ENCODE data around the gene SH3BP4.

Gene SH3BP4

DNA sequence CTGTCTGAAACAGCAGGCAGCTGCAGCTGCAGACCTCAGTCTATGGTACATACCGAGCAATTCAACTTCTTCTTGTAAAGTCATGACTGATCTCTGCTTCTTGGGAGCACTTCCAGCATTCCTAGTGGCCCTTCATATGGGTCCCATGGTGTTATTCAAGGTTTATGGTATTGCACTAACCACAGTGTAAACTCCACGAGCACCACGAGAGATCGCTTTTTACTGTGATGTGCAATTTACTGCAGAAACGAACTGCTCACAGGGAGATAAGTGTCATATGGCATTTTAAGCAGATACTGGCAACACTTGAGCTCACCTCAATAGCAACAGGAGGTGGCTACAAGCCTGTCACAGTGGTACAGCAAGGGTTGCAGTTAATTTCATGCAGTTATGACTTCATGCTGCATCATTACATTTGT, 38.6 kb upstream of the SH3BP4 start:
- H3K4me3 ChIP-seq (ENCODE audit: low read depth, low read length) = no peak overlapping the region
- TF ChIP-seq, protein P1, sequence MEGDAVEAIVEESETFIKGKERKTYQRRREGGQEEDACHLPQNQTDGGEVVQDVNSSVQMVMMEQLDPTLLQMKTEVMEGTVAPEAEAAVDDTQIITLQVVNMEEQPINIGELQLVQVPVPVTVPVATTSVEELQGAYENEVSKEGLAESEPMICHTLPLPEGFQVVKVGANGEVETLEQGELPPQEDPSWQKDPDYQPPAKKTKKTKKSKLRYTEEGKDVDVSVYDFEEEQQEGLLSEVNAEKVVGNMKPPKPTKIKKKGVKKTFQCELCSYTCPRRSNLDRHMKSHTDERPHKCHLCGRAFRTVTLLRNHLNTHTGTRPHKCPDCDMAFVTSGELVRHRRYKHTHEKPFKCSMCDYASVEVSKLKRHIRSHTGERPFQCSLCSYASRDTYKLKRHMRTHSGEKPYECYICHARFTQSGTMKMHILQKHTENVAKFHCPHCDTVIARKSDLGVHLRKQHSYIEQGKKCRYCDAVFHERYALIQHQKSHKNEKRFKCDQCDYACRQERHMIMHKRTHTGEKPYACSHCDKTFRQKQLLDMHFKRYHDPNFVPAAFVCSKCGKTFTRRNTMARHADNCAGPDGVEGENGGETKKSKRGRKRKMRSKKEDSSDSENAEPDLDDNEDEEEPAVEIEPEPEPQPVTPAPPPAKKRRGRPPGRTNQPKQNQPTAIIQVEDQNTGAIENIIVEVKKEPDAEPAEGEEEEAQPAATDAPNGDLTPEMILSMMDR (IDR thresholded peaks at IDR 0.05; ENCODE audit: insufficient read depth, low read depth, low read length, missing control alignments) = no peak
- no peak for DNase-seq (ENCODE audit: low read depth)

DNA sequence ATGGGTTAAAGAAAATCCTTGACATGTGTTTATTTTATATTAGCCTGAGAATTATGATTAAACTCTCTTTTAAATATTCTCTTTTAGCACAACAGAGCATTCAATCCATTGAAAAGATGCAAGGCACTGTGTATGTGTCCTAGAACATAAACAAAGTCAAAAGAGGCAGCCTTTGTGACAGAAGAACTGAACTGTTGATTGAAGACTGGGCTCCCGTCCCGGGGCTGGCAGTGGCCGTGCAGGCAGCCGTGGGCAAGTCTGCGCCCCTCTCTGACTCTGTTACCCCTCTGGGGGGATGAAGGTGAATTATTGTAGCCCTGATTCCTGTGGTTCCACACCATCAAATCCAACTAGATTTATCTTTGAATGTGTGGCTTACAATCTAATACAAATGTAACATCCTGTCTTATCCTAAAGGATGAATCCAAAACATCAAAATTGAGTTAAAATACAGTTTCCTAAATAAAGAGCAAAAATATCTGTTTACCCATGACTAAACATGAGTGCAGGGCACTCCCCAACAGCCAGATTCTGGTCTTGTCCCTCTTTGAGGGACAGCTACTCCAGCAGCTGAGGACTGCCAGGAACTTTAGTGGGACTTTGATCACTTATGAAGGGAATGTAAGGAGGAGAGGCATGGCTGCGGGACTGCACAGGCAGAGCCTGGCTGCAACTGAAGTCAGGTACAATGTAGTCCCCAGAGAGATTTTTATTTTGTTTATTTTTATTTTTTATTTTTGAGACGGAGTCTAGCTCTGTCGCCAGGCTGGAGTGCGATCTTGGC, 37.3 kb upstream of the SH3BP4 start:
- H3K4me3 ChIP-seq (ENCODE audit: low read depth, low read length) = no peak overlapping the region
- TF ChIP-seq, protein P1 (IDR thresholded peaks at IDR 0.05; ENCODE audit: insufficient read depth, low read depth, low read length, missing control alignments) = no peak
- DNase-seq (ENCODE audit: low read depth) = no peak

- TF ChIP-seq, protein P1 (IDR thresholded peaks at IDR 0.05; ENCODE audit: insufficient read depth, low read depth, low read length, missing control alignments) = no peak
- no peak overlapping the region for H3K4me3 ChIP-seq (ENCODE audit: low read depth, low read length)
- DNase-seq (ENCODE audit: low read depth) = no peak
These were observed 35.1 kb upstream of the SH3BP4 start for GRCh38 chr2:234916674-234917073.

DNA sequence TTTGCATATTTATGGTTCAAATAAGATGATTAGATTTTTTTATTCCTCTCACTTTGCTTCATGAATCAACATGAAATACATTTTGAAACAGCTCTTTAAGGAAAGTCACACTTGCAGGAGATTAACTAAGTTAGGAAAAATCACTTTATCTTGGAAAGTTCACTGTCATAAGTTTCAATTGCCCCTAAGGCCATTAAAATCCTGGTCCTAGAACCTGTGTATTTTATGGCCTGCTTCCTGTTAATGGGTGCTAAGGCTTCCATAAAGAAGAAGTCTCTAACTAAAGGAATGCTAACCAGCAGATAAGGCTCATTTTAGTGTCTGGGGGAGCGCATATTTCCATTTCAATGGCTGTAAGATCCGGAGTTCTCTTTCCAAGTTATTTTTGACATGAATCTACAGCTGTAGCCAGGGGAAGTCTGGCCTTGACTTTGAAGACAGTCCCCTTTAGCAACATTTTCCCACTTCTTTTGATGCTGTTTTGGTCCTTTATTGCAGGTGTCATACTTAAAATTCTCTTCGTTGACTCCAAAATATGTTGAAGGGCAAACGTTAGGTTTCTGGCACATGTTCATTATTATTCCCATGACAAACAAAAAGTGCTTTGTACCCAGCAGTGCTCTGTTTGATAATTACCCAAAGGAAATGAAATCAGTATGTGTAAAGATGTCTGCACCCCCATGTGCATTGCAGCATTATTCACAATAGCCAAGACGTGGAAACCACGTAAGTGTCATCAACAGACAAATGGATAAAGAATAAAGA, 34.4 kb upstream of the SH3BP4 start:
- DNase-seq (ENCODE audit: low read depth) = no peak
- no peak overlapping the region for H3K4me3 ChIP-seq (ENCODE audit: low read depth, low read length)
- TF ChIP-seq, protein P1 (IDR thresholded peaks at IDR 0.05; ENCODE audit: insufficient read depth, low read depth, low read length, missing control alignments) = no peak

DNA sequence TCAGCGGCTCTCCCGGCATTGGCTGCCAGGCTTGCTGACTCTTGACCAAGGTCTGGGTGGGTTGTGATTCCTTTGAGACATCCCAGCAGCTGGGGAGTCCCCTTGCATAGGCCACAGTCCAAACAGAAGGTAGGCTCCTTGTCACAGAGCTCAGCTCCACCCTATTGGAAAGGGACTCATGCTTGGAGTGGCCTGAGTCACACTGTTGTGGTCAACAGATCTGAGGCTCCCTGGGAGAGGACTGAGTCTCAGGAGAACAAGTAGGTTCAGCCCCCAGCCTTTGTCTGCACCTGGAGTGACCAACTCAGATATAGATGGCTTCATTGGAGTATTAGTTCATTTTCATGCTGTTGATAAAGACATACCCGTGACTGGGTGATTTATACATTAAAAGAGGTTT, 32.1 kb upstream of the SH3BP4 start:
- DNase-seq (ENCODE audit: low read depth) = no peak
- TF ChIP-seq, protein P1 (IDR thresholded peaks at IDR 0.05; ENCODE audit: insufficient read depth, low read depth, low read length, missing control alignments) = no peak
- H3K4me3 ChIP-seq (ENCODE audit: low read depth, low read length) = no peak overlapping the region

DNA sequence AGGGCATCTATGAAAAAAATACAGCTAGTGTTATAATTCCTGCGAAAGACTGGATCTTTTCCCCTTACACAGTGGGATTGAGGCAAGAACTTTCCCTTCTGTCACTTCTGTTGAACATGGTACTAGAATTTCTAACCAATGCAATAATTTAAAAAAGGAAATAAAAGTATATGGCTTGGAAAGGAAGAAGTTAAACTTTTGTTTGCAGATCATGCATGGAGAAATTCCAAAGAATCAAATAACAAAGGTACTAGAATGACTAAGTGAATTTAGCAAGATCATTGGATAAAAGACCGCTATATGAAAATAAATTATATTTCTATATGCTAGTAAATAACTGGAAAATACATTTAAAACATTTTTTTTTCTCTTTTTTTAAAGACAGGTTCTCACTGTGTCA, 31.0 kb upstream of the SH3BP4 start:
- DNase-seq (ENCODE audit: low read depth) = no peak
- no peak overlapping the region for H3K4me3 ChIP-seq (ENCODE audit: low read depth, low read length)
- TF ChIP-seq, protein P1 (IDR thresholded peaks at IDR 0.05; ENCODE audit: insufficient read depth, low read depth, low read length, missing control alignments) = no peak

All from GM12865 (cell line).